ENCODE measurements around the gene E2F2. TPM values are rescaled to one million over a fixed set of nuclear protein-coding genes. Genes with fewer than 3 reads are reported as not detected.

The E2F2 gene
- total RNA-seq, 1 donor: under 0.01 TPM

- peaks cover 24% of the 10 kb centered on the region for H3K79me2 ChIP-seq (ENCODE audit: insufficient read depth, low read length)
- peak overlapping the region; percentile 97 for H3K27ac ChIP-seq (ENCODE audit: low read depth, low read length)
- H3K4me3 ChIP-seq (ENCODE audit: insufficient read depth, low read length): peak overlapping the region; percentile 90
- peak; percentile 89 for DNase-seq (ENCODE audit: insufficient read length, low spot score, missing footprints)
- H3K4me1 ChIP-seq (ENCODE audit: insufficient read depth, low read length): peaks cover 64% of the 10 kb centered on the region
- peaks cover 20% of the 10 kb centered on the region for H4K20me1 ChIP-seq (ENCODE audit: insufficient read depth, low read length)
- H2AFZ ChIP-seq (ENCODE audit: low read length): no peak overlapping the region
- TF ChIP-seq CTCF (IDR thresholded peaks at IDR 0.05; ENCODE audit: extremely low read depth, low read depth, low read length): no peak
- H3K36me3 ChIP-seq (ENCODE audit: insufficient read depth, low read length): peaks cover 10% of the 10 kb centered on the region
- no peaks in the 10 kb centered on the region for H3K27me3 ChIP-seq (ENCODE audit: insufficient read depth, low read length)
- peak overlapping the region; percentile 95 for H3K4me2 ChIP-seq (ENCODE audit: insufficient read depth, low read length)
- no peaks in the 10 kb centered on the region for H3K9me3 ChIP-seq (ENCODE audit: low read depth, low read length)
These were observed 27.3 kb upstream of the E2F2 start for GRCh38 chr1:23558140-23558871.

GRCh38 chr1:23557471-23558124 lies 26.6 kb upstream of the E2F2 start:
- Histone ChIP-seq H3K27ac (ENCODE audit: low read depth, low read length) (peak overlapping the region; percentile 97), H3K79me2 (ENCODE audit: insufficient read depth, low read length) (peaks cover 24% of the 10 kb centered on the region), H4K20me1 (ENCODE audit: insufficient read depth, low read length) (peaks cover 20% of the 10 kb centered on the region), H3K27me3 (ENCODE audit: insufficient read depth, low read length) (no peaks in the 10 kb centered on the region), H3K4me1 (ENCODE audit: insufficient read depth, low read length) (peaks cover 58% of the 10 kb centered on the region), H3K9me3 (ENCODE audit: low read depth, low read length) (no peaks in the 10 kb centered on the region), H3K4me3 (ENCODE audit: insufficient read depth, low read length) (peak overlapping the region; percentile 90), H3K36me3 (ENCODE audit: insufficient read depth, low read length) (peaks cover 10% of the 10 kb centered on the region), H3K4me2 (ENCODE audit: insufficient read depth, low read length) (peak overlapping the region; percentile 95), H2AFZ (ENCODE audit: low read length) (no peak overlapping the region)
- DNase-seq (ENCODE audit: insufficient read length, low spot score, missing footprints): peak; percentile 83
- no peak for TF ChIP-seq CTCF (IDR thresholded peaks at IDR 0.05; ENCODE audit: extremely low read depth, low read depth, low read length)

DNA sequence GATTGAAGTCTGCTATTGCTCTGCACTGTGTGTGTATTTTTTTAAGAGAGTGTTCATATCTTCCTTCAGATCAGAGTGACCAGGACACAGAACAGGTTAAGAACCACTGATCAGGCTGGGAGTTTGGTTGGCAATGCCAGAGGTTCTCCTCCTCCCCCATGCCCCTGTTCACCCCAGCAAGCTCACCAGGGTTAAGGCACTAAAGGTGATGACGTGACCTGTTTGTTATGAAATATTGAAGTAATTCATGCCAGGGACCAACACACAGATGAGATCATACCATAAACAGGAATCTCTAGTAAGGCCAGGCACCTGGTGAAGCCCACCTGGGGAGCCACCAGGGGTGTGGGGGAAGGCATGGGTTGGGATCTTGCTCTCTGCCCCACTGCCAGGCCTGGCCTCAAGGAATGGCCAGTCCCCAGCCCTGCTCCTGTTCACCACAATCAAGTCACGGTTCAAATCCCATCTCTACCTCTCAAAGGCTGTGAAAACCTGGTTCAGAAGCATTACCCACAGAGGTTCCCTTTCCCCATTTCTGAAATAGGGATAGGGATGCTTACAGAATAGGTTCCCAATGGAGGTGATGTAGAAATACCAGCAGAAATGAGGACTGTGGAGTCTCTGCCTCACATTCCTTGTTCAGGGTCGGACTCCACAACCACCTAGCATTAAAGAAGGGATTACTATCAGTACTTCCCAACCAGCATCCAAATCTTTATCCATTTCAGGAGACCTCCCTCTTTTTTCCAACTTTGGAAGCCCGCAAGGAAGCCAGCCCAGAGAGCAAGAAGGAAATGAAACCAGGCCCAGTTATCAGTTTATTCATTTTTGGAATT lies 25.8 kb upstream of the E2F2 start:
- TF ChIP-seq CTCF (IDR thresholded peaks at IDR 0.05; ENCODE audit: extremely low read depth, low read depth, low read length): no peak
- Histone ChIP-seq H3K9me3 (ENCODE audit: low read depth, low read length) (no peaks in the 10 kb centered on the region), H3K79me2 (ENCODE audit: insufficient read depth, low read length) (peaks cover 24% of the 10 kb centered on the region), H3K4me1 (ENCODE audit: insufficient read depth, low read length) (peaks cover 54% of the 10 kb centered on the region), H4K20me1 (ENCODE audit: insufficient read depth, low read length) (peaks cover 20% of the 10 kb centered on the region), H3K27me3 (ENCODE audit: insufficient read depth, low read length) (no peaks in the 10 kb centered on the region), H2AFZ (ENCODE audit: low read length) (no peak overlapping the region), H3K4me3 (ENCODE audit: insufficient read depth, low read length) (peak overlapping the region; percentile 90), H3K4me2 (ENCODE audit: insufficient read depth, low read length) (peak overlapping the region; percentile 95), H3K27ac (ENCODE audit: low read depth, low read length) (peak overlapping the region; percentile 97), H3K36me3 (ENCODE audit: insufficient read depth, low read length) (peaks cover 10% of the 10 kb centered on the region)
- DNase-seq (ENCODE audit: insufficient read length, low spot score, missing footprints): peak; percentile 84

Measured in osteoblast (primary cell).